Measurements from ENCODE around the gene PKNOX2. TPM values are rescaled to one million over a fixed set of nuclear protein-coding genes. Genes with fewer than 3 reads are reported as not detected.

Gene PKNOX2
- total RNA-seq, 1 donor from 2014 or later, result 41.8 TPM

GRCh38 chr11:125388611-125389010, 224.1 kb downstream of the PKNOX2 start:
- no peak for DNase-seq (ENCODE audit: low spot score)
- H3K4me1 Mint-ChIP-seq (ENCODE audit: unreplicated experiment), result peaks cover 33% of the 10 kb centered on the region
- no peak overlapping the region for H3K27ac Mint-ChIP-seq (ENCODE audit: unreplicated experiment)
- peaks cover 7% of the 10 kb centered on the region for H3K27me3 Mint-ChIP-seq (ENCODE audit: unreplicated experiment)
- H3K36me3 Mint-ChIP-seq (ENCODE audit: low read depth, unreplicated experiment), result peaks cover 30% of the 10 kb centered on the region
- H3K4me3 Mint-ChIP-seq (ENCODE audit: unreplicated experiment), result no peak overlapping the region
- no peak for TF ChIP-seq CTCF (IDR thresholded peaks at IDR 0.05; ENCODE audit: unreplicated experiment)
- no peaks in the 10 kb centered on the region for H3K9me3 Mint-ChIP-seq (ENCODE audit: unreplicated experiment)

GRCh38 chr11:125389339-125390166, 225.0 kb downstream of the PKNOX2 start:
- Mint-ChIP-seq H3K27me3 (ENCODE audit: unreplicated experiment) (peaks cover 7% of the 10 kb centered on the region), H3K4me3 (ENCODE audit: unreplicated experiment) (no peak overlapping the region), H3K9me3 (ENCODE audit: unreplicated experiment) (no peaks in the 10 kb centered on the region), H3K36me3 (ENCODE audit: low read depth, unreplicated experiment) (peaks cover 34% of the 10 kb centered on the region), H3K27ac (ENCODE audit: unreplicated experiment) (peak overlapping the region; percentile 97), H3K4me1 (ENCODE audit: unreplicated experiment) (peaks cover 37% of the 10 kb centered on the region)
- no peak for DNase-seq (ENCODE audit: low spot score)
- TF ChIP-seq CTCF (IDR thresholded peaks at IDR 0.05; ENCODE audit: unreplicated experiment), result no peak

GRCh38 chr11:125390946-125391345, 226.4 kb downstream of the PKNOX2 start:
- Mint-ChIP-seq H3K36me3 (ENCODE audit: low read depth, unreplicated experiment) (peaks cover 24% of the 10 kb centered on the region), H3K4me1 (ENCODE audit: unreplicated experiment) (peaks cover 40% of the 10 kb centered on the region), H3K27ac (ENCODE audit: unreplicated experiment) (peak overlapping the region; percentile 97), H3K27me3 (ENCODE audit: unreplicated experiment) (peaks cover 1% of the 10 kb centered on the region), H3K9me3 (ENCODE audit: unreplicated experiment) (no peaks in the 10 kb centered on the region), H3K4me3 (ENCODE audit: unreplicated experiment) (no peak overlapping the region)
- TF ChIP-seq CTCF (IDR thresholded peaks at IDR 0.05; ENCODE audit: unreplicated experiment), result no peak
- no peak for DNase-seq (ENCODE audit: low spot score)

- TF ChIP-seq CTCF (IDR thresholded peaks at IDR 0.05; ENCODE audit: unreplicated experiment), result no peak
- DNase-seq (ENCODE audit: low spot score), result no peak
- Mint-ChIP-seq H3K27me3 (ENCODE audit: unreplicated experiment) (peaks cover 1% of the 10 kb centered on the region), H3K9me3 (ENCODE audit: unreplicated experiment) (no peaks in the 10 kb centered on the region), H3K27ac (ENCODE audit: unreplicated experiment) (no peak overlapping the region), H3K4me3 (ENCODE audit: unreplicated experiment) (no peak overlapping the region), H3K4me1 (ENCODE audit: unreplicated experiment) (peaks cover 43% of the 10 kb centered on the region), H3K36me3 (ENCODE audit: low read depth, unreplicated experiment) (peaks cover 9% of the 10 kb centered on the region)
Observed at GRCh38 chr11:125393331-125393730, 228.8 kb downstream of the PKNOX2 start.

- peaks cover 1% of the 10 kb centered on the region for H3K27me3 Mint-ChIP-seq (ENCODE audit: unreplicated experiment)
- H3K36me3 Mint-ChIP-seq (ENCODE audit: low read depth, unreplicated experiment), result peaks cover 7% of the 10 kb centered on the region
- no peaks in the 10 kb centered on the region for H3K9me3 Mint-ChIP-seq (ENCODE audit: unreplicated experiment)
- TF ChIP-seq CTCF (IDR thresholded peaks at IDR 0.05; ENCODE audit: unreplicated experiment), result no peak
- H3K4me3 Mint-ChIP-seq (ENCODE audit: unreplicated experiment), result no peak overlapping the region
- DNase-seq (ENCODE audit: low spot score), result no peak
- no peak overlapping the region for H3K27ac Mint-ChIP-seq (ENCODE audit: unreplicated experiment)
- peaks cover 49% of the 10 kb centered on the region for H3K4me1 Mint-ChIP-seq (ENCODE audit: unreplicated experiment)
Observed at GRCh38 chr11:125394296-125394695, 229.7 kb downstream of the PKNOX2 start.

Data from endothelial cell (in vitro differentiated cells).